Endothelial cell of umbilical vein (primary cell): ENCODE measurements around the gene FAM13B. TPM values are rescaled to one million over a fixed set of nuclear protein-coding genes. Genes with fewer than 3 reads are reported as not detected.
"Not testable (repeated sequence)": the region's sequence is repeated elsewhere in the genome, so short reads cannot be mapped to it uniquely, and the experiment has no call there.

Experiments used
- BruUV-seq: library from RNA; stranded (reverse); fragments of 400-500 nt; replicated peaks from 2 replicates; lab custom pipeline; 2021; lab: Mats Ljungman, UMichigan
- CTCF ChIA-PET: fragments of 300-600, 350-600 bp; sonication (Branson Sonifier 250); formaldehyde crosslinking; loops from one replicate; lab custom pipeline; 2021; ENCODE audit warnings: antibody characterized with exemption, inconsistent platforms; lab: Charles Lee
- POLR2A ChIA-PET: fragments of 300-600, 350-600 bp; sonication (Branson Sonifier 250); formaldehyde crosslinking; loops from one replicate; lab custom pipeline; 2021; ENCODE audit warnings: antibody characterized with exemption, inconsistent platforms; lab: Charles Lee
- DNase-seq: peaks from one replicate; pipeline ENCODE4 v3.0.0-alpha.2; 2011; ENCODE audit warnings: low read depth, low spot score
- FAIRE-seq: peaks from 2 replicates; lab custom pipeline; 2011; peaks lifted over from hg19 to GRCh38; lab: Jason Lieb, UNC
- H2AFZ ChIP-seq: 2 replicates; pipeline ENCODE4 v1.6.0; 2012; ENCODE audit warnings: low read depth, low read length, control low read depth, inconsistent platforms
- H3K27ac ChIP-seq: 2 replicates; pipeline ENCODE4 v1.5.1; 2011; ENCODE audit warnings: low read depth, mild to moderate bottlenecking, control low read depth, low read length, moderate library complexity; ENCODE audit not compliant: insufficient read depth
- H3K27me3 ChIP-seq, 2 experiments: 2 replicates each; pipeline versions ENCODE4 v1.6.0 to v1.6.1; 2011; ENCODE audit warnings: low read length in 2 of 2, mixed read lengths in 1 of 2; ENCODE audit not compliant: control insufficient read depth in 2 of 2, insufficient read depth in 2 of 2
- H3K36me3 ChIP-seq, 2 experiments: 2 replicates in 1 of 2; 3 replicates in 1 of 2; pipeline ENCODE4 v1.5.1; 2011; ENCODE audit warnings: low read length in 2 of 2, mild to moderate bottlenecking in 1 of 2, moderate library complexity in 1 of 2; ENCODE audit not compliant: control insufficient read depth in 2 of 2, insufficient read depth in 2 of 2; ENCODE audit errors: extremely low read depth in 1 of 2
- H3K4me1 ChIP-seq: 3 replicates; pipeline ENCODE4 v1.5.1; 2011; ENCODE audit warnings: mild to moderate bottlenecking, low read length; ENCODE audit not compliant: control insufficient read depth, insufficient read depth; ENCODE audit errors: extremely low read depth
- H3K4me2 ChIP-seq: 2 replicates; pipeline ENCODE4 v1.6.1; 2011; ENCODE audit warnings: low read length, control low read depth, mixed read lengths; ENCODE audit not compliant: insufficient read depth
- H3K4me3 ChIP-seq, 3 experiments: fragments of 200-600 bp in 1 of 3; sonication (generic), shearing (Covaris generic) in 1 of 3; replicated peaks in 1 of 3; 2 replicates each; pipeline ENCODE4 v1.5.1; 2011 to 2016; ENCODE audit warnings: control low read depth in 3 of 3, low read length in 3 of 3, mild to moderate bottlenecking in 2 of 3, inconsistent platforms in 1 of 3, low read depth in 1 of 3, moderate library complexity in 1 of 3; ENCODE audit not compliant: insufficient read depth in 1 of 3
- H3K79me2 ChIP-seq: 2 replicates; pipeline ENCODE4 v1.6.0; 2012; ENCODE audit warnings: low read length, inconsistent platforms; ENCODE audit not compliant: control insufficient read depth, insufficient read depth
- H3K9ac ChIP-seq: replicated peaks from 2 replicates; pipeline ENCODE3; 2011; ENCODE audit warnings: low read length, control low read depth; ENCODE audit not compliant: insufficient read depth; ENCODE audit errors: extremely low read depth
- H3K9me1 ChIP-seq: replicated peaks from 3 replicates; pipeline ENCODE4 v1.6.0; 2011; ENCODE audit warnings: mild to moderate bottlenecking, low read length; ENCODE audit not compliant: control insufficient read depth, insufficient read depth; ENCODE audit errors: extremely low read depth
- H3K9me3 ChIP-seq: replicated peaks from 2 replicates; pipeline ENCODE4 v1.5.1; 2012; ENCODE audit warnings: low read length, inconsistent platforms; ENCODE audit not compliant: control insufficient read depth, insufficient read depth
- H4K20me1 ChIP-seq: replicated peaks from 2 replicates; pipeline ENCODE3; 2011; ENCODE audit warnings: mild to moderate bottlenecking, low read length; ENCODE audit not compliant: control insufficient read depth, insufficient read depth; ENCODE audit errors: extremely low read depth
- CTCF ChIP-seq, 2 donors: IDR thresholded peaks; 1 replicate in 1 of 2; 2 replicates in 1 of 2; pipeline ENCODE4 v1.5.1; 2011; ENCODE audit warnings: low read length in 2 of 2, mild to moderate bottlenecking in 2 of 2, moderate library complexity in 2 of 2, control low read depth in 1 of 2, inconsistent platforms in 1 of 2, low read depth in 1 of 2; ENCODE audit not compliant: insufficient read depth in 1 of 2; ENCODE audit errors: extremely low read depth in 1 of 2
- EZH2 ChIP-seq: IDR thresholded peaks from 2 replicates; pipeline ENCODE4 v1.6.1; 2012; ENCODE audit warnings: borderline replicate concordance, low read depth, mild to moderate bottlenecking, moderate library complexity, low read length, inconsistent platforms; ENCODE audit not compliant: severe bottlenecking
- FOS ChIP-seq: IDR thresholded peaks from 2 replicates; pipeline ENCODE4 v1.6.1; 2011; ENCODE audit warnings: mild to moderate bottlenecking, low read length, moderate library complexity, borderline replicate concordance; ENCODE audit not compliant: insufficient read depth
- GATA2 ChIP-seq: IDR thresholded peaks from 2 replicates; pipeline ENCODE4 v1.7.0; 2011; ENCODE audit warnings: low read depth, mild to moderate bottlenecking, moderate library complexity, mixed read lengths, low read length; ENCODE audit not compliant: insufficient read length, insufficient read depth
- JUN ChIP-seq: IDR thresholded peaks from 2 replicates; pipeline ENCODE4 v1.6.1; 2011; ENCODE audit warnings: borderline replicate concordance, low read depth; ENCODE audit not compliant: insufficient read length, insufficient read depth
- MAX ChIP-seq: IDR thresholded peaks from 2 replicates; pipeline ENCODE4 v1.6.1; 2011; ENCODE audit not compliant: insufficient read depth, insufficient read length
- MYC ChIP-seq: IDR thresholded peaks from one replicate; pipeline ENCODE4 v1.6.1; 2011; ENCODE audit warnings: mild to moderate bottlenecking, low read depth, low read length
- POLR2A ChIP-seq: IDR thresholded peaks from 2 replicates; pipeline ENCODE4 v1.6.1; 2012; ENCODE audit warnings: low read depth, mild to moderate bottlenecking, control low read depth, low read length
- POLR2AphosphoS5 ChIP-seq: IDR thresholded peaks from 2 replicates; pipeline ENCODE4 v1.6.1; 2012; ENCODE audit warnings: low read depth, mild to moderate bottlenecking, control low read depth, low read length, moderate library complexity; ENCODE audit not compliant: insufficient read depth
- dilution Hi-C: fragments of 300-500 bp; cut with MboI; formaldehyde crosslinking; loops from one replicate; pipeline ENCODE4 v1.15.0; 2019; ENCODE audit warnings: low sequenced_read_pairs; ENCODE audit not compliant: extremely low pct_ligation_motif_present
- intact Hi-C: fragments of 100-400 bp; cut with micrococcal nuclease; formaldehyde crosslinking; loops from one replicate; pipeline ENCODE4 v1.10.0; 2022
- polyA plus RNA-seq, 4 experiments: library from polyadenylated mRNA; depleted of rRNA in 3 of 4; stranded (reverse) in 3 of 4; unstranded in 1 of 4; fragments of >200 nt; gene quantifications; 2 replicates each; pipeline versions ENCODE4 v1.2.1 to v1.2.3, GENCODE V29; 2011 to 2012; ENCODE audit warnings: missing spikeins in 1 of 4
- total RNA-seq: library from RNA; stranded (reverse); gene quantifications from 2 replicates; pipeline ENCODE4 v1.2.3, GENCODE V29; 2021

FAM13B gene
- total and polyA plus RNA-seq, 2 donors (not counting 3 experiments of a cell fraction or from before 2014, with no cell fraction given), result 8.7 to 25.4 TPM

GRCh38 chr5:137975208-137975607 is 57.7 kb downstream of the FAM13B start:
- Histone ChIP-seq H3K9ac (no peak overlapping the region), H3K4me2 (no peak overlapping the region), H3K4me3 (no peak overlapping the region), H2AFZ (no peak overlapping the region), H3K9me1 (no peaks in the 10 kb centered on the region), H4K20me1 (no peaks in the 10 kb centered on the region), H3K4me1 (no peaks in the 10 kb centered on the region), H3K36me3 (no peaks in the 10 kb centered on the region), H3K27ac (no peak overlapping the region), H3K9me3 (no peaks in the 10 kb centered on the region), H3K27me3 (no peaks in the 10 kb centered on the region), H3K79me2 (no peaks in the 10 kb centered on the region)
- dilution Hi-C loops, result no loop called here
- FAIRE-seq (no peak), DNase-seq (no peak)
- intact Hi-C loops, result no loop called here
- POLR2A ChIA-PET, result no interaction called here
- no TSS peak for BruUV-seq
- CTCF ChIA-PET, result no interaction called here
- no peak for TF ChIP-seq MAX
- TF ChIP-seq FOS, result no peak
- no peak for TF ChIP-seq MYC
- TF ChIP-seq POLR2A, result no peak
- TF ChIP-seq CTCF (IDR thresholded peaks at IDR 0.05; ENCODE audit: extremely low read depth in 1 of 2, insufficient read depth in 1 of 2, low read depth in 1 of 2, low read length in 2 of 2), result no peak
- TF ChIP-seq POLR2AphosphoS5, result no peak
- TF ChIP-seq EZH2, result no peak
- no peak for TF ChIP-seq GATA2
- TF ChIP-seq JUN, result no peak

- H3K4me2 ChIP-seq, H3K79me2 ChIP-seq, H3K9me1 ChIP-seq, H3K4me1 ChIP-seq, H3K27me3 ChIP-seq, dilution Hi-C loops, H4K20me1 ChIP-seq, intact Hi-C loops, H3K4me3 ChIP-seq, FAIRE-seq, POLR2A ChIA-PET, BruUV-seq, H2AFZ ChIP-seq, H3K9me3 ChIP-seq, DNase-seq, H3K27ac ChIP-seq, CTCF ChIA-PET, H3K9ac ChIP-seq, H3K36me3 ChIP-seq: not testable (repeated sequence)
These were observed 62.5 kb downstream of the FAM13B start for GRCh38 chr5:137970384-137970783.
